Spinal cord (tissue), 10 donors: ENCODE results near the gene ZNF649. TPM values are rescaled to one million over a fixed set of nuclear protein-coding genes. Genes with fewer than 3 reads are reported as not detected.
A peak's percentile ranks its signal among the peaks of the same experiment; 100 is the strongest.

ENCODE experiments used
- DNase-seq, 6 donors: peaks; one replicate each; pipeline versions ENCODE4 v3.0.0 to v3.0.0-alpha.2; 2013 to 2015; ENCODE audit warnings: low spot score in 6 of 6, low read depth in 4 of 6
- H3K27ac ChIP-seq: one replicate; pipeline ENCODE4 v1.5.1; 2013; ENCODE audit warnings: low read depth, low read length, control low read depth
- H3K27me3 ChIP-seq: one replicate; pipeline ENCODE4 v1.6.1; 2013; ENCODE audit warnings: low read length; ENCODE audit not compliant: control insufficient read depth, insufficient read depth
- H3K36me3 ChIP-seq: one replicate; pipeline ENCODE4 v1.6.1; 2013; ENCODE audit warnings: low read length; ENCODE audit not compliant: control insufficient read depth, insufficient read depth
- H3K4me1 ChIP-seq: one replicate; pipeline ENCODE4 v1.6.1; 2013; ENCODE audit warnings: low read length; ENCODE audit not compliant: control insufficient read depth, insufficient read depth
- H3K4me3 ChIP-seq: one replicate; pipeline ENCODE4 v1.5.1; 2013; ENCODE audit warnings: low read depth, low read length, control low read depth
- H3K9me3 ChIP-seq: one replicate; pipeline ENCODE4 v1.6.1; 2013; ENCODE audit warnings: low read length; ENCODE audit not compliant: control insufficient read depth, insufficient read depth
- WGBS: methylation state at CpG from one replicate; pipeline ENCODE4 v1.1.5; 2013; ENCODE audit warnings: missing lambda C conversion rate; ENCODE audit not compliant: insufficient coverage; 5-methylcytosine and 5-hydroxymethylcytosine counted together
- long read RNA-seq, 4 donors: transcript quantifications; one replicate each; lab custom pipeline, GENCODE V29; 2026
- polyA plus RNA-seq, 2 donors: library from polyadenylated mRNA; unstranded; fragments of 120-200 nt; gene quantifications; one replicate each; pipeline ENCODE4 v1.2.1, GENCODE V29; 2013; ENCODE audit not compliant: insufficient read length in 2 of 2
- total RNA-seq, 2 donors: library from RNA; depleted of rRNA in 1 of 2; stranded (reverse); fragments of 120-200 nt in 1 of 2; fragments of >200 nt in 1 of 2; gene quantifications; one replicate each; pipeline versions ENCODE4 v1.2.3 to v1.2.4, GENCODE V29; 2013 to 2014
- donor health status: healthy.

The ZNF649 gene
- total RNA-seq (10 to 100 TPM; 32.9 to 34.9 TPM), polyA plus RNA-seq (10 to 100 TPM; 28.4 to 36.4 TPM)
- long read RNA-seq, donor 1, transcript ZNF649-201 (5 exons, 3,197 nt), result major isoform, 10 of 10 reads
- long read RNA-seq, donor 1, partial matches to known transcripts, result 0 of 10 reads
- long read RNA-seq, donor 1, other reads (novel, unspliced or antisense), result 0 of 10 reads
- long read RNA-seq, donor 2, transcript ZNF649-201 (5 exons, 3,197 nt), result major isoform, 6 of 7 reads
- long read RNA-seq, donor 2, partial matches to known transcripts, result 0 of 7 reads
- long read RNA-seq, donor 2, other reads (novel, unspliced or antisense), result 0 of 7 reads
- long read RNA-seq, donor 3, transcript ZNF649-201 (5 exons, 3,197 nt), result major isoform, 6 of 6 reads
- long read RNA-seq, donor 3, partial matches to known transcripts, result 0 of 6 reads
- long read RNA-seq, donor 3, other reads (novel, unspliced or antisense), result 0 of 6 reads
- long read RNA-seq, donor 4, partial matches to known transcripts, result 0 of 3 reads
- long read RNA-seq, donor 4, other reads (novel, unspliced or antisense), result 0 of 3 reads

DNA sequence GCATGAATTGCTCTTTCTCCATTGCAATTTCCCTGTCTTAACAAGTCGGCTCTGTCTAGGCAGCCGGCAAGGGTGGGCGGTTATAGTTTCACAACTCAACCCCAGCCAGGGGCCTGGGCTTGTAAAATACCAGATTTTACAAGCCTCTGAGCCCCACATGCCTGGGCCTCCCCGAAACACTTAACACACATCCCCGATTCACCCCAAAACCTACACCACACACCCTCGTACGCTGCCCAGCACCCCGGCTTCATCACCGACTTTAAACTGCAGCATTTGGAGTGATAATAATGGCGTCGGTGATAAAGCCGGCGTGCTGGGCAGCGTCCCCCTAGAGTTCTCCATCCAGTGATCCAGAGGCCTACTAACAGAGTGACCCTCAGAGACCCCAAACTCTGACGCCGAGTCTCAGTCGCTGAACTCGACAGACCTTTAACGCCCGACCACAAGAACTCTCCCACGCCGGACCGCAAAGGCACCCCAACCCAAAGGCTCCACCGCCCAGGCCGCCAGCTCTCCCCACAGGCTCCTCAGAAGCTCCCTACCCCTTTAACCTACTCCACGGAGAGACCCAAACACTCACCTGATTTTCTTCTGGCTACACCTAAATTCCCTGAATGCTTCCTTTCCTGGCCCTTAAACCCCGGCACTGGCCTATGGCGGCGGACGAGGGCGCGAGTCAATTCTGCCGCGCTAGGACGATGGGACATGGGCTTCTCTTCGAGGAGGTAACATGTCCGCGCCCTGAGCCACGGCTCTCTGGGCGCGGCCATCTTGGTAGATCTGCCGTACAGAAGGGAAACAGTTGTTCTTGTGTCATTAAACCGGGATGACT is at the start of gene ZNF649:
TSS of gene ZNF649 (minus strand) at position 687 of the 835 bp plus-strand sequence. CDS start 4,910 bp downstream, outside the sequence.
- peak within 1 kb of the TSS; percentile 78 for H3K4me3 ChIP-seq
- H3K4me1 ChIP-seq, result peaks cover 5% of the 10 kb centered on the region
- no peaks in the 10 kb centered on the region for H3K9me3 ChIP-seq
- H3K27ac ChIP-seq, result peak within 1 kb of the TSS; percentile 89
- WGBS, result 0% methylated on average over 35 of the region's 43 CpGs
- peaks cover 6% of the 10 kb centered on the region for H3K36me3 ChIP-seq
- DNase-seq, result peak in 5 of 6 donors; percentile 81 to 98 (median 89)
- peaks cover 9% of the 10 kb centered on the region for H3K27me3 ChIP-seq

DNA sequence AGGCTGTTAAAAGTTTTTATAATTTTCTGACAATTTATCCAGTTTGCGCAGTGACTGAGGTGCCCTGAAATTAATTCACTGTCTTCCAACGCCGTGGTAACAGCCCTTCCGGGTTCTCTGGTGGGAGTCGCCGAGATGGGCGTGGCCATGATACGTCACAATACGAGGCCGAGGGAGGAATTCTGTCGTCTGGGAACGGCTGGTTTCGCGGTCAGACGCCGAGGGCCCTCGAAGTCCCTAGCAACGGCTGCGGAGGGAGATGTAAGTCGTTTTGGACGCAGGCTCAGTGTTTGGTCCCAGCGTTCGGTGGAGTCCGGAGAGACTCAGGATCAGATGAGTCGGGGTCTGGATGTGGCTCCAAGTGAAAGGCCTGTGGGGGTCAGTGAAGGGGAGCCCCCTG is 44.2 kb upstream of the ZNF649 start:
- no peaks in the 10 kb centered on the region for H3K4me1 ChIP-seq
- peaks cover 8% of the 10 kb centered on the region for H3K9me3 ChIP-seq
- H3K27me3 ChIP-seq, result no peaks in the 10 kb centered on the region
- 7% methylated on average over 25 of the region's 25 CpGs for WGBS
- peak; percentile 38 to 92 (median 59) for DNase-seq
- H3K27ac ChIP-seq, result peak overlapping the region; percentile 10
- H3K4me3 ChIP-seq, result peak overlapping the region; percentile 36
- H3K36me3 ChIP-seq, result peaks cover 12% of the 10 kb centered on the region

DNA sequence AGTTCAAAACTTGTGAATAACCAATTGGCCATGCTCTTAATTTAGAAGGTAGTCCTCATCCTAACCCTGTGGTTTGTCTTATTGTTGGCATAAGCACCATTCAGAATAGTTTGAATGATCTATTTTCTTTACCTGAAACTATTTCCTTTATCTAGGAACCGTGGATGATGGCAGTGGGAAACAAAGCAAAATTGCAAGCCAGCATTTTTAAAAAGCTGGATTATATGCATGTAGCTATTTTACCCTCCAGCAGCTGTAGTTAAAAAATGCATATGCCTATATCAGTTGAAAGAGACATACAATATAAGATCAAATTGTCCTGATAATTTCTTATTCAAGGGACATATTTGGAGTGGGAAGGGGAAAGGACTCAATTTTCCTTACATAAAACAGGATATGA is 41.8 kb upstream of the ZNF649 start:
- Histone ChIP-seq H3K27ac (no peak overlapping the region), H3K4me1 (no peaks in the 10 kb centered on the region), H3K9me3 (peaks cover 8% of the 10 kb centered on the region), H3K4me3 (no peak overlapping the region), H3K36me3 (peaks cover 20% of the 10 kb centered on the region), H3K27me3 (no peaks in the 10 kb centered on the region)
- no peak for DNase-seq
- WGBS, result no CpG with 5 or more reads among the region's 1 CpG

DNA sequence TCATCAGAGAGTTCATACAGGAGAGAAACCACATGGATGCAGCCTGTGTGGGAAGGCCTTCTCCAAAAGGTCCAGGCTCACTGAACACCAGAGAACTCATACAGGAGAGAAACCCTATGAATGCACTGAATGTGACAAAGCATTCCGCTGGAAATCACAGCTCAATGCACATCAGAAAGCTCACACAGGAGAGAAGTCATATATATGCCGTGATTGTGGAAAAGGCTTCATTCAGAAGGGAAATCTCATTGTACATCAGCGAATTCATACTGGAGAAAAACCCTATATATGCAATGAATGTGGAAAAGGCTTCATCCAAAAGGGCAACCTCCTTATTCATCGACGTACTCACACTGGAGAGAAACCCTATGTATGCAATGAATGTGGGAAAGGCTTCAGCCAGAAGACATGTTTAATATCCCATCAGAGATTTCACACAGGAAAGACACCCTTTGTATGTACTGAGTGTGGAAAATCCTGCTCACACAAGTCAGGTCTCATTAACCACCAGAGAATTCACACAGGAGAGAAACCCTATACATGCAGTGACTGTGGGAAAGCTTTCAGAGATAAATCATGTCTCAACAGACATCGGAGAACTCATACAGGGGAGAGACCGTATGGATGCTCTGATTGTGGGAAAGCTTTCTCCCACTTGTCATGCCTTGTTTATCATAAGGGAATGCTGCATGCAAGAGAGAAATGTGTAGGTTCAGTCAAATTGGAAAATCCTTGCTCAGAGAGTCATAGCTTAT is 40.2 kb upstream of the ZNF649 start:
- Histone ChIP-seq H3K27me3 (no peaks in the 10 kb centered on the region), H3K9me3 (peaks cover 8% of the 10 kb centered on the region), H3K36me3 (peaks cover 29% of the 10 kb centered on the region), H3K27ac (no peak overlapping the region), H3K4me3 (no peak overlapping the region), H3K4me1 (no peaks in the 10 kb centered on the region)
- no peak for DNase-seq
- 100% methylated on average over 2 of the region's 7 CpGs for WGBS

DNA sequence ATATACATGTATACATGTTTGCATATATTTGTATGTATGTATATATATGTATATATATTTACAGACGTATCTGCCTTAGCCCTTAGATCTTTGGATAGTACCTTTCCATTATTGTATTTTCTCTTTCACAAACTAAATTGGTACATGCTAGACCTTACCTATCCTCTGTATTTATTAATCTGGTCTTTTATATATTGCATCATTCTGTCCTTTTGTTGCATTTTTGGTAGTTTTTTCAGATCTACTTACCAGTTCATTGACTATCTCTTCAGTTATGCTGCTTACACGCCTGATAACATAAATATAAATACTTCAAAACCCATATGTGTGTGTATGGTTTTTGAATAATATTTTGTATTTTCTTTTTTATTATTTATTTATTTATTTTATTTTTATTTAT is 34.1 kb upstream of the ZNF649 start:
- Histone ChIP-seq H3K9me3 (no peaks in the 10 kb centered on the region), H3K36me3 (peaks cover 43% of the 10 kb centered on the region), H3K27me3 (no peaks in the 10 kb centered on the region), H3K4me3 (no peak overlapping the region), H3K4me1 (no peaks in the 10 kb centered on the region), H3K27ac (no peak overlapping the region)
- no peak for DNase-seq
- no CpG with 5 or more reads among the region's 2 CpGs for WGBS

GRCh38 chr19:51931921-51932320 is 27.1 kb upstream of the ZNF649 start:
- Histone ChIP-seq H3K4me1 (peaks cover 10% of the 10 kb centered on the region), H3K36me3 (peaks cover 27% of the 10 kb centered on the region), H3K4me3 (no peak overlapping the region), H3K27me3 (no peaks in the 10 kb centered on the region), H3K9me3 (no peaks in the 10 kb centered on the region), H3K27ac (no peak overlapping the region)
- DNase-seq, result no peak
- 83% methylated on average over 7 of the region's 8 CpGs for WGBS

GRCh38 chr19:51927859-51928258 is 23.0 kb upstream of the ZNF649 start:
- H3K9me3 ChIP-seq, result peaks cover 4% of the 10 kb centered on the region
- 37% methylated on average over 9 of the region's 13 CpGs for WGBS
- peak overlapping the region; percentile 83 for H3K4me3 ChIP-seq
- peaks cover 10% of the 10 kb centered on the region for H3K36me3 ChIP-seq
- H3K27ac ChIP-seq, result no peak overlapping the region
- no peak for DNase-seq
- H3K4me1 ChIP-seq, result peaks cover 10% of the 10 kb centered on the region
- no peaks in the 10 kb centered on the region for H3K27me3 ChIP-seq

GRCh38 chr19:51926784-51927741 is 22.2 kb upstream of the ZNF649 start, which contains the start of gene ZNF613:
ZNF613 (plus strand) TSS chr19:51927472; CDS start chr19:51936221, 8,749 bp downstream.
- H3K27ac ChIP-seq, result peak within 1 kb of the TSS; percentile 95
- peaks cover 10% of the 10 kb centered on the region for H3K9me3 ChIP-seq
- H3K27me3 ChIP-seq, result no peaks in the 10 kb centered on the region
- peaks cover 10% of the 10 kb centered on the region for H3K4me1 ChIP-seq
- peak within 1 kb of the TSS; percentile 83 for H3K4me3 ChIP-seq
- WGBS, result under 1% methylated on average over 52 of the region's 52 CpGs
- H3K36me3 ChIP-seq, result peaks cover 4% of the 10 kb centered on the region
- DNase-seq, result peak; percentile 85 to 100 (median 95)
